ENCODE results near the gene OR2T34.
"Not testable (repeated sequence)": the region's sequence is repeated elsewhere in the genome, so short reads cannot be mapped to it uniquely, and the experiment has no call there.

The OR2T34 gene
- 0 reads per million in 3 experiments for total RNA-seq

- not testable (repeated sequence) for DNase-seq
These were observed at the start of gene OR2T34 for GRCh38 chr1:248574657-248575056. OR2T34 (minus strand) TSS chr1:248574757; CDS start chr1:248574757, 0 bp downstream.

GRCh38 chr1:248622570-248623001, 48.0 kb upstream of the OR2T34 start:
- DNase-seq: peak; percentile 16

DNA sequence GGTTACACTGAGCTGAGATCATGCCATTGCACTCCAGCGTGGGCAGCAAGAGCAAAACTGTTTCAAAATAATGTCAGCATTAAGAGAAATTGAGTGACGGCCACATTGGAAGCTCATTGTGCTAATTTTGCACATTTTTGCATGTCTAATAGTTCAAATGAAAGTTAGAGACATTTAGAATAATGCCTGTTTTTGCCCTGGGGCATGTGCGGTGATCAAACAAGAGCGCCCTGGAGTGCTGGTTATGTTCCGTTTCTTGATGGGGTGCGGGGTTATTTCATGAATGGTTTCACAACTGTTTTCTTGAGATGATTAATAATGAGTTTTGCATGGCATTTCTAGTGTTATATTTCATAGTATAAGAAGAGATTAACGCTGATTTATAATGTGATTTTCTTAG, 47.2 kb upstream of the OR2T34 start:
- DNase-seq: no peak

- DNase-seq: peak; percentile 1
These were observed 44.3 kb upstream of the OR2T34 start for GRCh38 chr1:248618878-248619277.

GRCh38 chr1:248618119-248618518, 43.6 kb upstream of the OR2T34 start:
- no peak for DNase-seq

DNA sequence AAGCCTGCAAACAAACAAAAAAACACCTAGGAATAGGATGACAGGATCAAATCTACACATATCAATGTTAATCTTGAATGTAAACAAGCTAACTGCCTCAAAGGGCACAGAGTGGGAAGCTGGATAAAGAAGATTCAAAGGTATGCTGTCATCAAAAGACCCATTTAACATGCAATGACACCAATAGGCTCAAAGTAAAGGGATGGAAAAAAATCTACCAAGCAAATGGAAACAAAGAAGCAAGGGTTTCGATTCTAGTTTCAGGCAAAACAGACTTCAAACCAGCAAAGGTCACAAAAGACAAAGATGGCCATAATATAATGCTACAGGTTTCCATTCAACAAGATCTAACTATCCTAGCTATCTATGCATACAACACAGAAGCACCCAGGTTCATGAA, 39.2 kb upstream of the OR2T34 start:
- DNase-seq: no peak

DNA sequence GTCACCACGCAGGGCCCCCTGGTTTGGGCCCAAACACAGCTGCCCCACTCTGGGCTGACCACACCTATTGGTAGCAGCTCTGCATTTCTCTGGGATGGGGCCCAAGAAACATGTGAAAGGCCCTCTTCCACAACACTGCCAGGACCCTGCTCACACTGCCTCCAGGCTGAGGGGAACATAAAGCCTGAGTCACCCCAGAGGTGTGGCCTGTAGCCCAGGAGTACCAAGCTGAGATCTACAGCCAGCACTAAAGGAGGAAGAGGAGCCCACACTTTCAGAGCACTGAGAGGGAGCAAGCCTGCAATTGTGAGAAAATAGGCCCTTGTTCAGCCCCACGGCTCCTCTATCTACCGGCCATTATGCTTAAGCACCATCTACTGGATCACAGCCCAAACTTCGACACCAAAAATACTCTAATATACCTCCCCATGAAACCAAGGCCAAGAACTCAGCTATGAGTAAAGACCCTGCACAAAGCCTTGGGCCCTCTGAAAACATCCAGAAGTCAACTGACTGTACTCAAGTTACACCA, 37.4 kb upstream of the OR2T34 start:
- no peak for DNase-seq

GRCh38 chr1:248610301-248610700, 35.7 kb upstream of the OR2T34 start:
- no peak for DNase-seq

DNA sequence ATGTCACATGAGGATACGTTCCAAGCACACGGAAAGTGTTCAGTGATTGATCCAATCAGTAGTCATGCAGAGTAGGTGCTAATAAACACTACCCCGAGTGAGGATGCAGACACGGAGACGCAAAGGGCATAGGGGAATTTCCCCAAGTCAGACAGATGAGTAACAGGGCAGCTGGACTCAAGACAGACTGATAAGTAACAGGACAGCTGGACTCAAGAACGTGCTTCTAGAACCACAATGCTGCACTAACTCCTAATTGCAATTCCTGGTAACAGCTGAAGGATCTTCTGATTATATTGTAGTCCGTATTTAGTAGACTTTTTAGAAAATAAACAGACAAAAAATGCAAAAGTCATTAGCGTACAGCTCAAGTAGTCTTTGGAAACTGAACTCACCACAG, 24.8 kb upstream of the OR2T34 start:
- DNase-seq: no peak

DNA sequence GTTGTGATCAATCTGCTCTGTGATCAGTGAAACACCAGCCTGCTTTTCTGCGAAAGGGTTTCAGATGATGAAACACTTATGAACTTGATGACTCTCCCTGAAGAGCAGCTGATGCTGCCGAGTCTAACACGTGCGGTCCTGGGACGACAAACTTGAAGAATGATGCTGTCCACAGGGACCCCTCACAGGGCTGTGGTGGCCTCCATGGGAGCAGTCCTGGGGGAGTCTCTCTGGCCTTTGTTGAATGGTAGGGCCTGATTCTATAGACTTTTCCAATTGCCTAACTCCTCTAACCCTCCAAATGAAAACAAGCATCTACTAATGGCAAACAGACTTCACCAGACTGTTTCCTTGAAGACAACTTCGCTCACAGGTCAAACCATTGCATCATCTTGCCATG, 23.0 kb upstream of the OR2T34 start, which contains the start of gene OR2T10:
TSS of gene OR2T10 (minus strand) at position 112 of the 400 bp plus-strand sequence. CDS start 3,932 bp downstream, outside the sequence.
- no peak for DNase-seq

DNA sequence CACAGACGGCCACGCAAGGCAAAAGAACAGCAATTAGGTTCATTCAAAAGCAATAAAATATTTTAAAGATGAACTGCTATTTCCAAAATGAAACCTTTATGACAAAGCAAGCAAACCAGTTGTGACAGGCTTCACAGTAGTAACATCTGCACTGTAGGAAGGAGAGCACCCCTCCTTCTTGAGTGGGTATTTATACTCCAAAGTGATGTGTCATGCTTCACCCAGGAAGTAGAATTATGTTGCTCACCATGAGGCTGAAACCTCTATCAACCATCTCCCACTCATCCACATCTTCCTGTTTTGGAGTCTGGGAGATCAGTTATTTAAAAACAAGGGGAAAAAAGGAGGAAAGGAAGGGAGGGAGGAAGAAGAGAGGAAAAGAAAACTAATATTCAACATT, 22.1 kb upstream of the OR2T34 start:
- DNase-seq: no peak

DNA sequence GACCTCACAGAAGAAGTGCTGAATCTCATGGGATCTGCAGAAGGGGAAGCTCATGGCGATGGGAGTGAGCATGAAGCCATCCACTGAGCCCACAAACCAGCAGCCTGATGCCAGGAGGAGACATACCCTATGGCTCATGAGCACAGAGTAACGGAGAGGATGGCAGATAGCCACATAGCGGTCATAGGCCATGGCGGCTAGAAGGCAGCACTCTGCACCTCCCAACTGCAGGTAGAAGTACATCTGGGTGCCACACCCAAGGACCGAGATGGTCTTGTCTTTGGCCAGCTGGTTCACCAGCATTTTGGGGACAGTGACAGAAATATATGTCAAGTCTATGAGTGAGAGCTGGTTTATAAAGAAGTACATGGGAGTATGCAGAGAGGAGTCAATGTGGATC, 18.7 kb upstream of the OR2T34 start:
- DNase-seq: no peak

DNA sequence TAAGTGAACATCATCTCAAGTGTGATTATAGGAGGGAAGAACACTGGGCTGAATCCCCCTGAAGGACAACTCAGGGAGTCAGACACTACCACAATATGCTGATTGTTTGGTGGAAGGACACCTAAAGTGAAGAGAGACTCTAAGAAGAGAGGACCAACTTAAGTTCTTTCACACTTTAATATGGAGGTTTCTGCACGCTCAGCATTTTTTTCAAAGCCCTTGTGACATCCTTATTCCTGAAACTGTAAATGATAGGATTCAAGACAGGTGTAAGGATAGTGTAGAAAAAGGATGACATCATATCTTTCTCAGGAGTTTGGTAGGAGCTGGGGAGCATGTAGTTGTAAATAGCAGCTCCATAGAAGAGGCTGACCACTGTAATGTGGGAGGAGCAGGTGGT, 18.1 kb upstream of the OR2T34 start:
- DNase-seq: no peak

GRCh38 chr1:248590055-248590454, 15.5 kb upstream of the OR2T34 start:
- no peak for DNase-seq

GRCh38 chr1:248589334-248589733, 14.8 kb upstream of the OR2T34 start:
- DNase-seq: no peak

GRCh38 chr1:248585266-248585665, 10.7 kb upstream of the OR2T34 start:
- no peak for DNase-seq

DNA sequence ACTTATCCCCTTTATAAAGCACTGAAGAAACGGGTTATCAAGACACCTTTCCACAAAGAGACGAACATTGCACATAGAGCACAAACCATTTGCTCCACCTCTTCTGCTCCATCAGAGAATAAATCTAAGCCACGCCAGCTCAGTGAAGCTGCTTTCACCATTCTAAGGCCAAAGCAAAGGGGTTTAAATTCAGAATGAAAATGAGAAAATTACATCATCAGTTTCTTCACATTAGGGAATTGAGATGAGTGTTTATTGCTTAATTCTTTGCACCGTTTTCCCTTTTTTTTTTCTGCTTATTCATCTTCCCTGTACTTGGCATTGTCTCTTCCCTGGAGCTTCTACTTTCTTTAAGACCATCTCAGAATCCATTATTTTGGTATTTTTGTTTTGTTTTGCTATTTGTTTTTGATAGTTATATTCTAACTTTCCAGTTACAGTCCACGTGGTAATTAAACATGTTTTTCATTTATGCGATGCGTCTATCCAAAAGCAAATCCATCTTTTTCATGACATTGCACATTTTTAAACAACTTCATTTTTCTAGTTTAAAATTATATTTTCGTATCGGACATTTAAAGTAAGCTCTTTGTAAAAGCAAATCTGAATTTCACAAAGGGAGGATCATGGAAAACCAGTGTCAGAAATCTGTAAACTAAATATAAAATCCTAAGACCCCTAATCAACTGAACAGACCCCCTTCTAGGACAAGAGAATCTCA, 1.9 kb upstream of the OR2T34 start:
- DNase-seq: no peak

GRCh38 chr1:248573856-248574255, 701 bp downstream of the OR2T34 start:
- DNase-seq: not testable (repeated sequence)

DNA sequence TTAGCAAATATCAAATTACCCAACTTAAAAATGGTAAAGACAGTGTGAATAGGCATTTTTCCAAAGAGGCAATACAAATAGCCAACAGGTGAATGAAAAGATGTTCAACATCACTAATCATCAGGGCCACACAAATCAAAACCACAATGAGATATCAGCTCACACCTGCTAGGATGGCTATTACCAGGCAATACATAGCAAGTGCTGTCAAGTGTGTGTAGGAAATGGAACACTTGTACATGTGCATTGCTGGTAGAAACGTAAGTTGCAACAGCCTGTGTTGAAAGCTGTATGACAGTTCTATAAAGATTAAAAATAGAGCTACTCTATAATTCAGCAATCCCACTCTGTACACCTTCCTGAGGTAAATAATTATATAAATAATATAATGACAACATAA, 2.5 kb downstream of the OR2T34 start:
- DNase-seq: not testable (repeated sequence)

DNA sequence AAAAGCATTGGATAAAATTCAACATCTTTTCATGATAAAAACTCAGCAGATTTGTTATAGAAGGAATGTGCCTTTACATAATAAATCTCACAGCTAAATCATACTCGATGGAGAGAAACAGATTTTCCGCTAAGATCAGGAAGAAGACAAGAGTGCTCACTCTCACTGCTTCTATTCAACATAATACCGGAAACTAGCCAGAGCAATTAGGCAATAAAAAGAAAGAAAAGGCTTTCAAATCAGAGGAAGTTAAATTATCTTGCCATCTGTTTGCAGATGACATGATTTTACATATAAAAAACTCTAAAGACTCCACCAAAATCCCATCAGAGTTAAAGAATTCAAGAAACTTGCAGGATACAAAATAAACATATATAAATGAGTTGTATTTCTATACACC, 3.7 kb downstream of the OR2T34 start:
- DNase-seq: not testable (repeated sequence)

DNA sequence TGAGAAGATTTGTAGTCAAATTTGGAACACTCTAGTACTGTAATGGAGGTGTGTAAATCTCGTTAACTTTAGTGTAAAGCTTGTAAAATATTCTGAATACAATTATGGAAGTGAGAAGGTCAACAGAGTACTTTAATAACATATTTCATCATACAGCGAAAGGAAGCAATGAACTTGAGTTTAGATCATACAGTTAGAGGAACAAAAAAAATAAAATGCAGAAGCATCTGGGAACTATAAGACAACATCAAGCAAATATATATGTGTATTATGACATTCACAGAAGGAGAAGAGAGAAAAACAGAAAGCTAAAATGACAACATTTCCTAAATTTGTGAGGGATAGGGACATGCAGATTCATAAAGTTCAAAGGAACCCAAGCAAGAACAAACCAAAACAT, 5.5 kb downstream of the OR2T34 start:
- DNase-seq: not testable (repeated sequence)

DNA sequence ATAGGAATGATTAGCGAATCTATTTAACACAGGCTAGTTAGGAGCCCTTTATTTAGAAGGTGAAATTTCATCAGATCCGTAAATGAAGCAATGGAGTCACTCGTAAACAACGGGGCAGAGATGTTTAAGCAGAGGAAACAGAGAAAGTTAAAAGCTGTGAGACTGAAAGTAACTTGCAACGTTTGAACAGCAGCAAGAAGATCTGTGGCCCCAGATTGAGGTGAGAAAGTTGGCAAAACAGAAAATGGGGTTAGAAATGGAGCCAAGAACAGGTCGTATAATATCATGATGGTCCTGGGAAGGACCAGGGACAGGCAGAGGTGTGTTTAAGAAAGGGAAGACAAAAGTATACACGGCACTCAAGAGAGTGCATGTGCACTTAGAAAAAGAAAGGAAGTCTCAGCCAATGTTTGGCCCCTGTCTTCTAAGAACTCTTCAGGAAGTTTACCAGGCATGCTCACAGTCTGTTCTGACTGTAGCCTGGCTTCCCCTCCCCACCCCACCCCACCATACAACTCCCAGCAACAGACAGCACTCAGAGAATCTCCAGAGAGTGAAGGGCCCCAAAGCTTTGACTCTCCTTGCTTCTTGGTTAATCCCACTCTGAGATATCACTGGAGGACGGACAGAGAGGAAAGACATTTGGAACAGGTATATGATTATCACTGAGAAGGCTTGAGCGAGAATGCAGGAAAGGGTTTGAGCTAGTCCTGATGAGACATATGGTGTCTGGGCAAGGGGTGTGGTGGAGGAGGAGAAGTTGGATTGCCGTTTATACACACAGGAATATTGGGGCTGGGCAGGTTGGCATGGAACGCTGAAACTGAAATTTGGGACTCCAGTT, 8.8 kb downstream of the OR2T34 start:
- DNase-seq: peak; percentile 33

DNA sequence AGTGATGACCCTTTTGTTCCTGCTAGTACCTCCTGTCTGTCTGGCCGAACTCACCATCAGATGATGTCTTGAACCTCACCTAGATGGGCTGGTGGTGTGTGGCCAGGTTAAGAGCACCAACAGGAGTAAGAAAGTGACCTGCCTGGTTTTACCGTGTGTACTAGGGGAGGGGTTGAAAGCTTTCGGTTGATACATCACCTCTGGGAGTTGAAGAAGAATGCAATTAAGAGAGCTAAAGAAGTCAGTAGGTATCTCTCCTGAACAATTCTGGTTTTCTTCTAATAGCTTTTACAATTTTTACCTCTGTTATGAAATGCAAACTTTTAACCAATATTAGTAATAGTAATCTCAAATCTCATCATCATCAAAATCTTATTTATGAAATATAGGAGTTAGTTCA, 11.9 kb downstream of the OR2T34 start, which contains the start of gene OR2T29:
TSS of gene OR2T29 (minus strand) at position 101 of the 400 bp plus-strand sequence. CDS start 3,281 bp downstream, outside the sequence.
- DNase-seq: not testable (repeated sequence)
